ENCODE results near the gene TMEM243.
"Not testable (repeated sequence)": the region's sequence is repeated elsewhere in the genome, so short reads cannot be mapped to it uniquely, and the experiment has no call there.

The TMEM243 gene, protein sequence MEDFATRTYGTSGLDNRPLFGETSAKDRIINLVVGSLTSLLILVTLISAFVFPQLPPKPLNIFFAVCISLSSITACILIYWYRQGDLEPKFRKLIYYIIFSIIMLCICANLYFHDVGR

DNA sequence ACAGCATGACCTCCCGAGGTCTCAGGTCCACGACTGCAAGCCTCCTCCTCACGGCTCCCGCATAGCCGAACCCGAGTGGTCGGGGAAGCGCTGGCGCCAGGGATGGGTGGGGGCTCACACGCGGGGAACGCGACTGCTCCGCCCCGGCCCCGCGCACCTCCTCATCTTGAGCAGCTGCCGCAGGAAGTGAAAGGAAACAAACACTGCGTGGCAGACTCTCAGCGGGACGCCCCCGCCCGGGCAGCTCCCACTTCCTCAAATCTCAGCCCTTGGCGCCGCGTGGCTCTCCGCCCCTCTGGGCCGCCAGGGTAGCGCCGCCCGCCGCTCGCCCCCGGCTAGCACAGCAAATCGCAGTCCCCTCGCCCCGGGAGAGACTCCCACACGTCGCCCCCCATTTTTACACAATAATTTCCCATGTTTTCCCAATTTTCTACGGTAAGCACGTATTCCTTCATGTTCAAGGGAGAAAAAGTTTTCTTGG lies at the start of gene TMEM243:
TMEM243 (minus strand) TSS at position 188 of the 481 bp plus-strand sequence. CDS start 229 bp downstream, outside the sequence.
- peak; percentile 32 for DNase-seq (ENCODE audit: low read depth)

DNA sequence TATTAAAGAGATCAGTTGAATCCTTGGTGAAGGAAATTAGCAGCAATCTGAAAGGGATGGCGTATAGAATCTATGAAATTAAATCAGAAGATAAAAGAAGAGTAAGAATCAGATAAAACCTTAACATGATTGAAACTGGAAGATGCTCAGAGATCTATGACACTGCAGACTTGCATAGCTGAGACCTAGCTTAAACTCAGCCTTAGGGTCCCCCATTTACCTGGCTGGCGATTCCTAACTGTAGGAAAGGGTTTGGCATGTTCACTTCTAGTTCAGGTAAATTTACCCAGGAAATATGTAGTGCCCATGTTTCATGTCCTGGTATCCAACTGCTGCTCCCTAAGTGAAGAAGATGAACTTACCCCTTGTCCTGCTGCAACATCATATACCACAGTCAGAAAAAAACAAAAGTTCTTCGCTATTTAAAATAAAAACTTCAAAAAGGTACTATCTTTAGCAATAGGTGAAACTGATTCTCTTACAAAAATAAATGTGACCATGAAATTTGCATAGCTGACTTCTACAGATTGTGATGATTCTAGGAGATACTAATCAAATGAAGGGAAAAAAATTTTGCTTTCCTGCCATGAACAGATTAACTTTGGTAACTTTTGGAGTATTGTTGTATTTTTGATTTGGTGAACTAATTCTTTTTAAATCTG lies 47.8 kb upstream of the TMEM243 start:
- no peak for DNase-seq (ENCODE audit: low read depth)

DNA sequence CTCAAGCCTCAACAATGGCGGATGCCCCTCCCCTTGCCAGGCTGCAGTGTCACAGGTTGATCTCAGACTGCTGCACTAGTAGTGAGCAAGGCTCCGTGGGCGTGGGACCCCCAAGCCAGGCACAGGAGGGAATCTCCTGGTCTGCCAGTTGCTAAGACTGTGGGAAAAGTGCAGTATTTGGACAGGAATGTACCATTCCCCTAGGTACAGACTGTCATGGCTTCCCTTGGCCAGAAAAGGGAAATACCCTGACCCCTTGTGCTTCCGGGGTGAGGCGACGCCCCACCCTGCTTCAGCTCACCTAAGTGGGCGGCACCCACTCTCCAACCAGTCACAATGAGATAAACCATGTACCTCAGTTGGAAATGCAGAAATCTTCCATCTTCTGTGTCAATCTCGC lies 44.0 kb upstream of the TMEM243 start:
- DNase-seq (ENCODE audit: low read depth) = no peak

DNA sequence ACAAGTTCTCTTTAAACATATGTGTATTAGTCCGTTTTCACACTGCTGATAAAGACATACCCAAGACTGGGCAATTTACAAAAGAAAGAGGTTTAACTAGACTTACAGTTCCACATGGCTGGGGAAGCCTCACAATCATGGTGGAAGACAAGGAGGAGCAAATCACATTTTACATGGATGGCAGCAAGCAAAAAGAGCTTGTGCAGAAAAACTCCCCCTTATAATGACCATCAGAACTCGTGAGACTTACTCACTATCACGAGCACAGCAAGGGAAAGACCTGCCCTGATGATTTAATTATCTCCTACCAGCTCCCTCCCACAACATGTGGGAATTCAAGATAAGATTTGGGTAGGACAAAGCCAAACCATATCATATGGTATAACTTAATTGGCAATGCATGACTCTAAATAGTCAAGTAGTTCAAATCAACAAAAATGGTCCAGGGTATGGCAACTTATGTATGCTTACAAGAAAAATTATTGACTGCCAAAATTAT lies 34.1 kb upstream of the TMEM243 start:
- no peak for DNase-seq (ENCODE audit: low read depth)

DNA sequence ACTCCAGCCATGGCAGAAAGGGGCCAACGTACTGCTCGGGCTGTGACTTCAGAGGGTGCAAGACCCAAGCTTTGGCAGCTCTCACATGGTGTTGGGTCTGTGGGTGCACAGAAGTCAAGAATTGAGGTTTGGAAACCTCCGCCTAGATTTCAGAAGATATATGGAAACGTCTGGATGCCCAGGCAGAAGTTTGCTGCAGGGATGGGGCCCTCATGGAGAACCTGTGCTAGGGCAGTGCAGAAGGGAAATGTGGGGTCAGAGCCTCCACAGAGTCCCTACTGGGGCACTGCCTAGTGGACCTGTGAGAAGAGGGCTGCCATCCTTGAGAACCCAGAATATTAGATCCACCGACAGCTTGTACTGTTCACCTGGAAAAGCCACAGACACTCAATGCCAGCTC lies 26.1 kb upstream of the TMEM243 start:
- DNase-seq (ENCODE audit: low read depth) = not testable (repeated sequence)

DNA sequence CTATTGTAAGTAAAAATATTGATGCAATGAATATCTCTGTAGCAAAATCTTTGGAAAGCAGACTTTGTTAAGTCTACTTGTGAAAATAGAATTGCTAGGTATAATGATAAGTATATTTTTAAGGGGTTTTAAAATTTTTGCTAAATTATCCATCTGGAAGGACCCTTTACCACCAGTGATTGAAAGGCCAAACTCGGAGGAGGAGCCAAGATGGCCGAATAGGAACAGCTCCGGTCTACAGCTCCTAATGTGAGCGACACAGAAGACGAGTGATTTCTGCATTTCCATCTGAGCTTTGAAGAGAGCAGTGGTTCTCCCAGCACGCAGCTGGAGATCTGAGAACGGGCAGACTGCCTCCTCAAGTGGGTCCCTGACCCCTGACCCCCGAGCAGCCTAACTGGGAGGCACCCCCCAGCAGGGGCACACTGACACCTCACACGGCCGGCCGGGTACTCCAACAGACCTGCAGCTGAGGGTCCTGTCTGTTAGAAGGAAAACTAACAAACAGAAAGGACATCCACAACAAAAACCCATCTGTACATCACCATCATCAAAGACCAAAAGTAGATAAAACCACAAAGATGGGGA lies 19.0 kb upstream of the TMEM243 start:
- not testable (repeated sequence) for DNase-seq (ENCODE audit: low read depth)

DNA sequence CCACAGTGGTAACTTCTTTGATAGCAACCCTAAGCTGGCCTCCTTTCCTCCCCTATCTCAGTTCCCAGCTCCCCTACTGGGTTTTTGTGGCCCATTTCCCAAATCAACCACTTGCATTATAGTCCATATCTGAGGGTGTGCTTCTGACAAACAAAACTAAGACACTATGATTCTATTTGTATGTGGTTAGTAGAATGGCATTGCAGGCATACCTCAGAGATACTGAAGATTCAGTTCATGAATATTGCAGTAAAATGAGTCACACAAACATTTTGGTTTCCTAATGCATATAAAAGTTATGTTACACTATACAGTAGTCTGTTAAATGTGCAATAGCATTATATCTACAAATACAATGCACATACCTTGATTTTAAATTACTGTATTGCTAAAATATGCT lies 15.4 kb upstream of the TMEM243 start:
- DNase-seq (ENCODE audit: low read depth) = no peak

DNA sequence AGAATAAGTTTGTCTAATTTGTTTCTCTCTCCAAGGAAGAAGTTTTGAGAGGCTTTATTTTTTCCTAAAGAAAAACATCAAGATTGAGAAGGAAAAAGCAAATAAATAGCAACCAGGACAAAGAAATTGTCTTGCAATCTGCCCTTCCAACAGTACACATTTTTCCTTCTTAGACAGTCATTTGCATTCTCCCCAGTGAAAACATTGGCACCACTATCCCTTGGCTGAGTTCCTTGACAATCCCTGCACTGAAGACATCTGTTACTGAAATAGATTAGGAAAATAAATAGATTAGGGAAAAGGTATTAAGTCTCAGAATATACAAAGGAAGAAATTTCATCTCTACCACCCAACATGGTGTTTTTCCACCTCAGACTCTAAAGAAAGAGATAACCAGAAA lies 12.2 kb upstream of the TMEM243 start:
- no peak for DNase-seq (ENCODE audit: low read depth)

DNA sequence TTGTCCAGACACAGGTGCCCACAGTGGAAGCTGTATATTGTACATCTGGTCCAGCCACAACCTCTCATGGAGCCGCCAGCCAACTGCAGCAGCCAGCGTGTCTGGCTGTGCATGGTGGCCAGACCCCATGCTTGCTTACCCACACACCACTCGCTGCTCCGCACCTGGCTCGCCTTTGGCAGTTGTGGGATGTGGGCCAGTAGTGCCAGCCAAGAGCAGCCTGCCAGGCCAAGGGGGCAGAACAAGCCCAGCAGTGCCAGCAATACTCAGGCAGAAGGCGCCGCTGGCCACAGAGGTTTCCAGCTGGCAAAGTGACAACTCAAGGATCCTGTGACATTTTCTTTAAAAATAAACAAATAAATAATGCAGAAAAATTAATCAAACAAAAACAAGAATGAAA lies 11.7 kb upstream of the TMEM243 start:
- no peak for DNase-seq (ENCODE audit: low read depth)

DNA sequence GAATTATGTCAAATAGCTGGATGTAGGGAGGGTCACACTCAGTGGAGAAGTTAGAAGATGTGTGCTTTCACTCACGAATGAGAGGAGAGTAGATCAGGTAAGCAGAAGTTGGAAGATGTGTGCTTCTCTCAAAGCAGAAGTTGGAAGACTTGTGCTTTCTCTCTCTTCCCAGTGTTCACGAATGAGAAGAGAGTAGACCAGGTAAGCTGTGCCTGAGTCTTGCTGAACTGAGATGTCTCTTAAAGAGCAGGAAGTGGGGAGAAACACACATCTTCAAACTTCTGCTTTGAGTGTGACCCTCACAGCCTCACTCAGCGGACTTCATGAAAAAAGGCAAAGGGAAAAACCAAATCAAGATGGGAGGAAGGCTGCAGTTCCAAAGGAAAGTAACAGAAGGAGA lies 7.0 kb upstream of the TMEM243 start:
- no peak for DNase-seq (ENCODE audit: low read depth)

DNA sequence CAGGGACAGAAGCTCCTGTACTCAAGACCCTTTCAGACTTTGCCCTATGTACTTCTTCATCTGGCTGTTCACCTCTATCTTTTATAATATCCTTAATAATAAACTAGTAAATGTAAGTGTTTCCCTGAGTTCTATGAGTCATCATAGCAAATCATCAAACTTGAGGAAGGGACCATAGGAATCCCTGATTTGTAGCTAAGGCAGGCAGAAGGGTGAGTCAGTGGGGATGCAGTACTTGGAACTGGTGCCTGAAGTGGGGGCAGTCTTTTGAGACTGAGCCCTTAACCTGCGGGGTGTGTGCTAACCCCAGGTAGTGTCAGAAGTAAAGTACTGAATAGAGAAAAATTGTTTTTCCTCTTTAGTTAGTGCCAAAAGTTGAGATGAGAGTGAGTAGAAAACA lies 6.2 kb upstream of the TMEM243 start:
- DNase-seq (ENCODE audit: low read depth) = peak; percentile 35

DNA sequence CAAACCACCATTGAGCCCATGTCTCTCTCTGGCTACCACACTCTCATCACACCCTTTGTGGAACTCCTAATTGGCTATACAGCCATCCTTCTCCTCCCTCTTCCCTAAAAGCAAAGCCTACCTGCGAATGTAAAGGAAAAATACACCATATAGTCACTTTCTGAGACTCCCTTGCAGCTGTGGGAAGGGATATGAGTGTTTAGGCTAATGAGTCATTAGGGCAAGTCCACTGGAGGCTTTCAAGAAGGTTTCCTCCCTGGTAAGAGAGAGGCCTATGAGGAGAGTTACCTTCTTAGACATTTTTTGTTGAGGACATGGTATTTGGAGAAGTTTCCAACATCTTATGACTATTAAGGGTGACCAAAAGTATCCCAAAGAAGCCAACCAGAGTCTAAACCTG lies 4.1 kb upstream of the TMEM243 start:
- DNase-seq (ENCODE audit: low read depth) = no peak

DNA sequence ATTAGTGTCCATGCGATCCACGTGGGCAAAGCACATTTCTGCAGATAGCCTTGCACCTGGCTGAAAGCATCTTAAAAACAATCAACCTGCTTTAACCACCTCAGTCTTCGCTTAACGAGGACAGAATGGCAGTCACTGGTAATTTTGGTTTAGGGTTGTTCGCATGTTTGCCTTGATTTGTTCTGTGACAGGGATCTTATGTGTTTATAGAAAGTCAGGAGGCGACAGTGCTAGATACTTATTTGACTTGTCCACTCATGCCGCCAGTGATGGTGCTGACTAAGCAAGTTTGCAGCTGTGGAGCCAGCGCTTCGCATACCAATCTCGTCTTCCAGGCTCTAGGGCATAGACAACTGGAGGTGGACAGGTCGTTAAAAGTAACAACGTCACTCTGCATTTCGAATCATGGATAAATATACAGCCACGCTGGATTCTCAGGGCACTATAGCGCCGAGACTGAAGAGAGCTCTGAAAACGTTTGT lies 1.2 kb upstream of the TMEM243 start:
- DNase-seq (ENCODE audit: low read depth) = no peak

DNA sequence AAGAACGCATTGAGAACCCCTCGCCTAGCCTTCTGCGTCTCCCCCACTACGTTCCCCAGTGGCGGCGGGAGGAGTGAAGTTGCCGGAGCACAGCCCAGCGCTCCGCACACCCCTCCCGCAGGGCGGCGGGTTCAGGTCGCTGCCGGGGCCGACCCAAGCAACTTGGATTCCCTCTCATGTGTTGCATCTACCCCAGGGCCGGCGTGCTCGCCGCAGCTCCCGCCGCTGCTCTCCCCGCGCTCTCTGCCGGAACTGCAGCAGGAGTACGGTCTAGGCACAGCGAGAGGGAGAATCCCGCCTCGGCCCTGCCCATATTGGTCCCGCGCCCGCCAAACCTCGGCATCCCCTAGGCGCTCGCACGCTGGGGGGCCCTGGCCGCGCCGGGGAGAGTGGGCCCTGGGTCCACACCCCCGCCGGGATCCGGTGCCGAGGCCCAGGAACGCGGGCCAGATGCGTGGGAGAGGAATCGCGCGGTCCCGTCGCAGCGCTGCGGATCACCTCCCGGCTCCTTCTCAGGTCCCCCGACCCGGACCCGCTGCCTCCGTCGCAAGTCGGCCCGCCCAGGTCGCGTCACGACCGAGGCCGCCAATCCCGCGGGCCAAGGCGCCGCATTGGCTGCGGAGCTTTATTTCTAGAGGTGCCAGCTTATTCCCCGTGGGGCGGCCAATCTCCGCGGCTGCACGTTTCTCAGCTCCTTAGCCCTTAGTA lies 648 bp upstream of the TMEM243 start:
- DNase-seq (ENCODE audit: low read depth) = peak; percentile 43

DNA sequence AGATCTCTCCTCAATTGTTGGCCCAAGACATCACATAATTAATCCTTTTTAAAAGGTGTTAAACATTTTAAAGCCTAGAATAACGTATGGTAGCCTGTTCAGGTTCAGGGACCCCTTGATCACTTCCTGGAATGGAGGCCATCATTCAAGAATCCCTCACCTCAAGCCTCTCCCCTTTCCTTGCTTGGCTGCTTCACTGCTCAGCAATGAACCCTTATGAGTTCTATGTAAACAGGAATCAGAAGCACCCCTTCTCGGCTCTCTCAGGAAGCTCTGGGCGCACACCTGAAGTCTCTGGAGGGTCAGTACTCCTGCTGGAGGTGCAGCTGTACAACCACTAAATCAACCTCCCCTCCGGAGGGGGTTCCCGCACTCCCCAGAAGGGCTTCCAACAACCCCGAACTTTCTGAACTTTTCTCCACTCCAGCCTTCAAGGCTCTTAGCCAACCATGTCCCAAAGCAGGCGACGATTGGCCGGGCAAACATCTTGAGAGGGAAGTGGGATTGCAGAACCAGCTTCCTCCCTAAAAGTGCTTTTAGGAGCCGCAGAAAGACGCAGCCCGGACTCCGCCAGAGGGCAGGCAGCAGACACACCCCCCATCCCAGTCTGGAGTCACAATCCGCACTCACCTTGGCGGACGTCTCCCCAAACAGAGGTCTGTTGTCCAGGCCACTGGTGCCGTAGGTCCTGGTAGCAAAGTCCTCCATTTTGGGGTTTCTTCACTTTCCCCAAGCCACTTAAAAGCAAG lies 562 bp downstream of the TMEM243 start:
- no peak for DNase-seq (ENCODE audit: low read depth)

DNA sequence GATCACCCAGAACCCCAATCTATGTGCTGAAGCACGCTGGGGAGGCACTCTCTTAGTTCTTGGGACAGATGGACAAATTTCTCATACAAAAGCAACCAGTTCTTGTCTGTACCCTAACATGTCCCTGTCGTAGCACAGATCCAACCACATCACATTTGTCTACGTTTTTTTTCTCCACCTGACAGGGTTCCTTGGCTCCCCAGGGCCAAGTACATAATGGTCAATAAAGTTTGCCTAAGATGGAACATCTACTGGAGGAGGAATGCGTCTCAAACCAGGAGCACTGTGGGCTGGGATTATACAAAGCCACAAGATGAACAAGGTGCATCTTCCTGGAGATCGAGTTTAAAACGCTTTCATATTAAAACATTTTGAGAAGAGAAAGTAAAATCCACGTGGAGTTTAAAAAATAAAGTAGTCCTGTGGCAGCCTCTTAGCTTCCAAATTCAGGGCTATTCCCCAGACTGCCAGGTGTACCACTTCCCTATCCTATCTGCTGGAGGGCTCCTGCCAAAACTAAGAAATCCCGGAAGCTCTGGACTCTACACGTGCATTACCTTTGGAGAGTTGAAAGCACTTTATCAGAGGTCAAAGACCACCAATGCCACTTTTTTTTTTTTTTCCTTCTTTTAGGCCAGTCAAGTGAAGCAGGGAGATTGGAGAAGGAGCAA lies 1.4 kb downstream of the TMEM243 start:
- no peak for DNase-seq (ENCODE audit: low read depth)

DNA sequence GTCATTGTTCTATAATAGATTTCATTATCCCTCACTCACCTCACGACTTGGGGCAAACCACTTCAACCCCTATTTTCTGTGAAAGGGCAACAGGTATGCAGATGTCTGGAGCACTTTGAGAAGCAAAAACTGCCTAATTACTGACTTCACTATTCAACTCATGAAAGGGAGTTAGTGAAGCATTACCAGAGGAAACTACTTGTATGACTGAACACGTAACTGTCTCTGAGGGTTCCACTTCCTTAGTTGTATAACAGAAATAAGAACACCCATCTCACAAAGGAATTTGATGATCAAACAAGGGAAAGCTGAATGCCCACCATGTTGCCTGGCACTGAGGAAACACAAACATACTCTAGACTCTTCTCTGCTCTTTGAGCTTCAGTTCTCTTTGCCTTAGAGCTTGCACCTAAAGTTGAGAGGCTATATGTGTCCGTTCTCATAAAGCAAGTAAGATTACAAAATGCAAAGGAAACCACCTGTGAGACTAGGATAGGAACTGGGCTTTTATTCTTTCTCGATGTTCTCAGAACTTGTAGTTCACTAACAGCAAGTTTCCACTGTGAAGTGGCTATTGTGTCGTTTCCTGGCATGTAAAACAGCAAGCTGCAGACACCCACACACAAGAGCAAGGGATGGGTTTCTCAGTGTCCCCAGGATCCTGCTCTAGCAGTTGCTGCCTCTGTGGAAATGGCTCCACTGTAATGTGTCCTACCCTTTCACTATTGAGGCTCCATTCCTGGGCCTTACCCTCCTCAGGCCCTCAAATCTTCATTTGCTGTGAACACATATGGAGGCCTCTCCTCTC lies 2.6 kb downstream of the TMEM243 start:
- no peak for DNase-seq (ENCODE audit: low read depth)

DNA sequence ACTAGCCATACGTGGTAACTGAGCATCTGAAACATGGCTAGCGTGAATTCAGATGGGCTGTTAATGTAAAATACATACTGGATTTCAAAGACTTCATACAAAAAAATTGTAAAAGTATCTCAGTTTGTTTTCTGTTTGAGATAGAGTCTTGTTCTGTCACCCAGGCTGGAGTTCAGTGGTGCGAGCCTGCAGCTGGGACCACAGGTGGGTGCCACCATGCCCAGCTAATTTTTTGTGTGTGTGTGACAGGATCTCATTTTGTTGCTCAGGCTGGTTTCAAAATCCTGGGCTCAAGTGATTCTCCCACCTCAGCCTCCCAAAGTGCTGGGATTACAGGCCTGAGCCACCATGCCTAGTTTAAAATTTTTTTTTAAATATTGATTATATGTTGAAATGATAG lies 4.5 kb downstream of the TMEM243 start:
- no peak for DNase-seq (ENCODE audit: low read depth)

DNA sequence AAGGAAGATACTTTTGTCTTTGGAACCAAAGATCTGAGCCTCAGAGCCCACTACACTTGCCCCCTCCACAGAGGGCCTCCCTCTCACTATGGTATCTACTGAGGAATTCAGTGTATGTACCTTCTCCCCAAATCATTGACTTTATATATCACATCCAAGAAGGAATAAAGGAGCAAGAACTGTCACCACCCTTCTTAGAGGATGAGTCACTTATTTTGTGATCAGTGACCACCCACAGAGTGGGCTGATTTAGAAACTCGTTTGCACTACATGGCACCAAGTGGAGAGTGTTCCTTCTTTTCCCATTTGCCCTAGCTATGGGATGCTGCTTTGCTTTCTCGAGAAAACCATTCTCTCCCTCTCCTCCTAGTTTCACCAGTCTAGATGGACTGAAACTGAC lies 5.7 kb downstream of the TMEM243 start:
- DNase-seq (ENCODE audit: low read depth) = no peak

DNA sequence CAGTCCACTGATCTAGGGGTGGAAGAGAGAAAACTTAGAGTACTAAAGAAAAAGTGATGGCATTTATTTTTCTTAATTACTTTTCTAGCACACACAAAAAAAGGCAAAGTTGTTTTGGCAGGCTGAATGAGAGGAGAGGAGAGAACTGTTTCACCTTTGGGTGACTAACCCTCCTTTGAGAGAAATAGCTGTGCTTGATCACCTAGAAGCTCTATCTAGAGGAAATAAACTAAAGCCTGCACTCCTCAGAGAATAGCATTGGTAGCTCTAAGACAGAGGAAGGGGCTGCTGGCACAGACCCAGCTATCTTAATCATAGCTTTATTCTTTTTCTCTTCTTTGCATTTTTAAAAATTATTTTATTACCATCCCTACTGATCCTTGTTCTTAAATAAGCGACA lies 6.3 kb downstream of the TMEM243 start:
- DNase-seq (ENCODE audit: low read depth) = no peak

DNA sequence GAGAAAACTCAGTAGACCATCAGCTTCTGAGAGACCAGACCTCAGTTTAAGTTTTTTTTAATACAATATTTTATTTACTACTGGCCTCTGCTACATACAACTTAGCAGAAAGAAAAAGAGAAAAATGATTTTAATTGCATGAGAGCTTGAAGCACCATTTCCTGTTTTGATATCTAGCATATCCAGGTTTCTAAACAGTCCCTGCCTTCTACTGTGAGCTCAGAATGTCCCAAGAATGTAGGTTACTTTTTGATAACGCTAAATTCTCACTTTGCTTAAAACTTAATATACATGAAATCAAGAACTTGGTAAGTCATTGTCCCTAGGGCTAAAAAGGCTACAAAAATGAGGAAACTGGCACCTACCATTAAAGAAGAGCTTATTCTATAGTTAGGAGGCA lies 7.0 kb downstream of the TMEM243 start:
- DNase-seq (ENCODE audit: low read depth) = no peak
